ENCODE results near the gene STAM2. TPM values are rescaled to one million over a fixed set of nuclear protein-coding genes. Genes with fewer than 3 reads are reported as not detected.

Gene STAM2
- total RNA-seq, 1 experiment from 2014 or later, result 21.0 TPM

GRCh38 chr2:152083202-152083875 lies 92.2 kb downstream of the STAM2 start:
- no TSS peak for BruUV-seq (replicated peaks)
- H3K4me3 ChIP-seq (ENCODE audit: low read length), result no peak overlapping the region
- no peak overlapping the region for H3K27ac ChIP-seq (ENCODE audit: low read length)
- intact Hi-C loops (cut with micrococcal nuclease), result no loop called here
- no peak overlapping the region for H3K4me2 ChIP-seq (ENCODE audit: low read length)
- H3K9ac ChIP-seq (ENCODE audit: low read length), result no peak overlapping the region
- no peak for DNase-seq
- no peak overlapping the region for H2AFZ ChIP-seq (ENCODE audit: low read length)
- TF ChIP-seq EZH2 (IDR thresholded peaks at IDR 0.05; ENCODE audit: low read length, unreplicated experiment) (no peak), CTCF (conservative IDR thresholded peaks at IDR 0.05; ENCODE audit: low read depth, low read length) (no peak), EZH2phosphoT487 (IDR thresholded peaks at IDR 0.05; ENCODE audit: borderline replicate concordance, low read length) (no peak)
- no peaks in the 10 kb centered on the region for H4K20me1 ChIP-seq (ENCODE audit: low read length)
- no peaks in the 10 kb centered on the region for H3K79me2 ChIP-seq (ENCODE audit: low read length)
- no peaks in the 10 kb centered on the region for H3K4me1 ChIP-seq (ENCODE audit: insufficient read depth, low read length)
- ATAC-seq, result no peak
- H3F3A ChIP-seq (ENCODE audit: low read length, unreplicated experiment), result no peaks in the 10 kb centered on the region
- ChIA-PET POLR2A (ENCODE audit: unreplicated experiment) (no interaction called here), CTCF (no interaction called here)
- H3K9me2 ChIP-seq (replicated peaks; ENCODE audit: low read length), result no peaks in the 10 kb centered on the region
- H3K27me3 ChIP-seq (ENCODE audit: low read length), result peaks cover 7% of the 10 kb centered on the region; the same call in 1 of the 2 replicates
- H3K36me3 ChIP-seq (ENCODE audit: low read depth, low read length), result no peaks in the 10 kb centered on the region
- H3K9me3 ChIP-seq (ENCODE audit: low read length), result no peaks in the 10 kb centered on the region

DNA sequence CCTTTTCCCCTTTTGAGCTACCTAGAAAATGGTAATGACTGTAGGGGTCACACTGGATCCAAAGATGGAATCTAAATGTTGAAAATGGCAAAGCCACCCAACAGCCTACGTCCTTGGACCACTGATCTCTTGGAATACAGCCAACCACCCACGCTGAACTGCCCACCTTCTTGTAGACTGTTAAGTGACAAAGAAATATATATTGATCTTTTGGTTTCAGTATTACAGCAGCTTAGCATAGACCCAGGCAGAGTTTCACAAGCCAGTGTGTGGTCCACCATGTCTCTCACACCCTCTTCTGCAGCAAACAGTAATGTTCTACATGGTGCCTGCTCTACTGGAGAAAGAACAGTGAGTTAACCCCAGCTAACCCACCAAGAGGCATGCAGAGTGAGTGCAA lies 96.9 kb downstream of the STAM2 start:
- no peak for DNase-seq
- H3K4me3 ChIP-seq (ENCODE audit: low read length), result no peak overlapping the region
- H3F3A ChIP-seq (ENCODE audit: low read length, unreplicated experiment), result no peaks in the 10 kb centered on the region
- no peak overlapping the region for H3K9ac ChIP-seq (ENCODE audit: low read length)
- no TSS peak for BruUV-seq (replicated peaks)
- POLR2A ChIA-PET (ENCODE audit: unreplicated experiment), result no interaction called here
- no peak for TF ChIP-seq EZH2 (IDR thresholded peaks at IDR 0.05; ENCODE audit: low read length, unreplicated experiment)
- no peak for TF ChIP-seq CTCF (conservative IDR thresholded peaks at IDR 0.05; ENCODE audit: low read depth, low read length)
- TF ChIP-seq EZH2phosphoT487 (IDR thresholded peaks at IDR 0.05; ENCODE audit: borderline replicate concordance, low read length), result no peak
- CTCF ChIA-PET, result no interaction called here
- no peak overlapping the region for H3K27ac ChIP-seq (ENCODE audit: low read length)
- no peaks in the 10 kb centered on the region for H3K9me2 ChIP-seq (replicated peaks; ENCODE audit: low read length)
- ATAC-seq, result no peak
- intact Hi-C loops (cut with micrococcal nuclease), result no loop called here
- H3K4me2 ChIP-seq (ENCODE audit: low read length), result no peak overlapping the region
- no peaks in the 10 kb centered on the region for H3K79me2 ChIP-seq (ENCODE audit: low read length)
- no peaks in the 10 kb centered on the region for H3K36me3 ChIP-seq (ENCODE audit: low read depth, low read length)
- no peaks in the 10 kb centered on the region for H3K4me1 ChIP-seq (ENCODE audit: insufficient read depth, low read length)
- H4K20me1 ChIP-seq (ENCODE audit: low read length), result no peaks in the 10 kb centered on the region
- H3K27me3 ChIP-seq (ENCODE audit: low read length), result no peaks in the 10 kb centered on the region
- H3K9me3 ChIP-seq (ENCODE audit: low read length), result no peaks in the 10 kb centered on the region
- no peak overlapping the region for H2AFZ ChIP-seq (ENCODE audit: low read length)

DNA sequence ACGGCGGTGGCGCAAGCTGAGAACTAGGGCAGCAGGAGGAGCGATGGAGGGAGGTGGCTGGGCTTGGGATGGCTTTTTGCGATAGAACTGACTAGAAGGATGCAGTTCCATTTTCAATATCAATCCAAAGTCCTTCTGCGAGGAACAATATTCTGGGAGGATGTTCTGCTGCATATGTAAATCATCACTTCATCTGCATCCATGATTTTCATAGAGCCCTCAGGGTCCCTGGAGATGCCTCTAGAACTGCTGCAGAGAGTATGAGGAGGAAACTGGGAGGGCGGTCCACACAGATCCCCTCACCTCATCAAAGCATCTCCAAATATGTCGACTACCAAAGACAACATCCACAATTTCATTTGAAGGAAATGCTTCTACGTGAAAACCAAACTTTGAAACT lies 97.5 kb downstream of the STAM2 start:
- no TSS peak for BruUV-seq (replicated peaks)
- Histone ChIP-seq H3K27ac (ENCODE audit: low read length) (no peak overlapping the region), H4K20me1 (ENCODE audit: low read length) (no peaks in the 10 kb centered on the region), H3K9me3 (ENCODE audit: low read length) (no peaks in the 10 kb centered on the region), H3K9ac (ENCODE audit: low read length) (no peak overlapping the region), H3K9me2 (replicated peaks; ENCODE audit: low read length) (no peaks in the 10 kb centered on the region), H2AFZ (ENCODE audit: low read length) (no peak overlapping the region), H3K4me2 (ENCODE audit: low read length) (no peak overlapping the region), H3K36me3 (ENCODE audit: low read depth, low read length) (no peaks in the 10 kb centered on the region), H3F3A (ENCODE audit: low read length, unreplicated experiment) (no peaks in the 10 kb centered on the region), H3K4me1 (ENCODE audit: insufficient read depth, low read length) (no peaks in the 10 kb centered on the region), H3K27me3 (ENCODE audit: low read length) (no peaks in the 10 kb centered on the region), H3K4me3 (ENCODE audit: low read length) (no peak overlapping the region), H3K79me2 (ENCODE audit: low read length) (no peaks in the 10 kb centered on the region)
- no peak for ATAC-seq
- ChIA-PET CTCF (no interaction called here), POLR2A (ENCODE audit: unreplicated experiment) (no interaction called here)
- intact Hi-C loops (cut with micrococcal nuclease), result no loop called here
- DNase-seq, result no peak
- TF ChIP-seq EZH2 (IDR thresholded peaks at IDR 0.05; ENCODE audit: low read length, unreplicated experiment) (no peak), EZH2phosphoT487 (IDR thresholded peaks at IDR 0.05; ENCODE audit: borderline replicate concordance, low read length) (no peak), CTCF (conservative IDR thresholded peaks at IDR 0.05; ENCODE audit: low read depth, low read length) (no peak)
